ENCODE results near the gene HOXB5. TPM values are rescaled to one million over a fixed set of nuclear protein-coding genes. Genes with fewer than 3 reads are reported as not detected.

Gene HOXB5
- total RNA-seq, 4 donors from 2014 or later = 0.15 to 0.55 TPM; not detected in 2

GRCh38 chr17:48633266-48633677, 39.7 kb upstream of the HOXB5 start:
- WGBS, 2 donors = 27 to 34% methylated on average over 34 to 35 of the region's 35 CpGs
- DNase-seq (ENCODE audit: low spot score in 2 of 2) = no peak
- no peak overlapping the region for H3K4me3 ChIP-seq (ENCODE audit: low read depth, poor library complexity, severe bottlenecking)
- TF ChIP-seq POLR2A (IDR thresholded peaks at IDR 0.05) = no peak
- no peak for TF ChIP-seq CTCF (IDR thresholded peaks at IDR 0.05)
- intact Hi-C loops (cut with DNase I; ENCODE audit: low total_unique reads) = no loop called here

GRCh38 chr17:48632579-48633265, 39.1 kb upstream of the HOXB5 start:
- no peak overlapping the region for H3K4me3 ChIP-seq (ENCODE audit: low read depth, poor library complexity, severe bottlenecking)
- no peak for DNase-seq (ENCODE audit: low spot score in 2 of 2)
- TF ChIP-seq POLR2A (IDR thresholded peaks at IDR 0.05) (no peak), CTCF (IDR thresholded peaks at IDR 0.05) (no peak)
- WGBS, 2 donors = 67 to 76% methylated on average over 7 of the region's 7 CpGs
- intact Hi-C loops (cut with DNase I; ENCODE audit: low total_unique reads) = no loop called here

- TF ChIP-seq POLR2A (IDR thresholded peaks at IDR 0.05) = no peak
- TF ChIP-seq CTCF (IDR thresholded peaks at IDR 0.05) = no peak
- H3K4me3 ChIP-seq (ENCODE audit: low read depth, poor library complexity, severe bottlenecking) = no peak overlapping the region
- DNase-seq (ENCODE audit: low spot score in 2 of 2) = no peak
- 54 to 66% methylated on average over 7 of the region's 7 CpGs for WGBS, 2 donors
- intact Hi-C loops (cut with DNase I; ENCODE audit: low total_unique reads) = no loop called here
Measured at GRCh38 chr17:48631693-48632578, 38.4 kb upstream of the HOXB5 start.

- no peak overlapping the region for H3K4me3 ChIP-seq (ENCODE audit: low read depth, poor library complexity, severe bottlenecking)
- WGBS, 2 donors = 50 to 53% methylated on average over 15 of the region's 15 CpGs
- no peak for TF ChIP-seq CTCF (IDR thresholded peaks at IDR 0.05)
- DNase-seq (ENCODE audit: low spot score in 2 of 2) = no peak
- intact Hi-C loops (cut with DNase I; ENCODE audit: low total_unique reads) = no loop called here
Measured at GRCh38 chr17:48630925-48631692, 37.5 kb upstream of the HOXB5 start.

GRCh38 chr17:48630009-48630924, 36.7 kb upstream of the HOXB5 start:
- TF ChIP-seq POLR2A (IDR thresholded peaks at IDR 0.05) (no peak), CTCF (IDR thresholded peaks at IDR 0.05) (no peak)
- H3K4me3 ChIP-seq (ENCODE audit: low read depth, poor library complexity, severe bottlenecking) = no peak overlapping the region
- no peak for DNase-seq (ENCODE audit: low spot score in 2 of 2)
- intact Hi-C loops (cut with DNase I; ENCODE audit: low total_unique reads) = no loop called here
- 60 to 67% methylated on average over 15 of the region's 15 CpGs for WGBS, 2 donors
